Fibroblast of the conjunctiva (primary cell): Measurements from ENCODE around the gene NOL3.

Source experiments
- DNase-seq: peaks from one replicate; pipeline ENCODE4 v3.0.0-alpha.2; 2010; ENCODE audit warnings: low read depth

Gene NOL3

GRCh38 chr16:67206838-67207248 lies 36.5 kb downstream of the NOL3 start:
- DNase-seq, result no peak

GRCh38 chr16:67207249-67208091 lies 37.1 kb downstream of the NOL3 start:
- DNase-seq, result no peak

GRCh38 chr16:67208154-67208896 lies 38.0 kb downstream of the NOL3 start:
- no peak for DNase-seq

GRCh38 chr16:67209565-67209964 lies 39.2 kb downstream of the NOL3 start:
- no peak for DNase-seq

- DNase-seq, result no peak
Observed at GRCh38 chr16:67210069-67210937, 40.0 kb downstream of the NOL3 start.

GRCh38 chr16:67211674-67212073 lies 41.3 kb downstream of the NOL3 start:
- no peak for DNase-seq

GRCh38 chr16:67212766-67213165 lies 42.4 kb downstream of the NOL3 start:
- no peak for DNase-seq

GRCh38 chr16:67213197-67214019 lies 43.1 kb downstream of the NOL3 start:
- no peak for DNase-seq

- DNase-seq, result no peak
Observed at GRCh38 chr16:67215706-67216105, 45.4 kb downstream of the NOL3 start.

- no peak for DNase-seq
Observed at GRCh38 chr16:67216612-67217490, 46.5 kb downstream of the NOL3 start.

GRCh38 chr16:67223992-67224391 lies 53.7 kb downstream of the NOL3 start:
- DNase-seq, result no peak
